Measurements from ENCODE around the gene ALDH2.

GRCh38 chr12:111732786-111733185 is 33.9 kb upstream of the ALDH2 start:
- TF ChIP-seq, protein P1, sequence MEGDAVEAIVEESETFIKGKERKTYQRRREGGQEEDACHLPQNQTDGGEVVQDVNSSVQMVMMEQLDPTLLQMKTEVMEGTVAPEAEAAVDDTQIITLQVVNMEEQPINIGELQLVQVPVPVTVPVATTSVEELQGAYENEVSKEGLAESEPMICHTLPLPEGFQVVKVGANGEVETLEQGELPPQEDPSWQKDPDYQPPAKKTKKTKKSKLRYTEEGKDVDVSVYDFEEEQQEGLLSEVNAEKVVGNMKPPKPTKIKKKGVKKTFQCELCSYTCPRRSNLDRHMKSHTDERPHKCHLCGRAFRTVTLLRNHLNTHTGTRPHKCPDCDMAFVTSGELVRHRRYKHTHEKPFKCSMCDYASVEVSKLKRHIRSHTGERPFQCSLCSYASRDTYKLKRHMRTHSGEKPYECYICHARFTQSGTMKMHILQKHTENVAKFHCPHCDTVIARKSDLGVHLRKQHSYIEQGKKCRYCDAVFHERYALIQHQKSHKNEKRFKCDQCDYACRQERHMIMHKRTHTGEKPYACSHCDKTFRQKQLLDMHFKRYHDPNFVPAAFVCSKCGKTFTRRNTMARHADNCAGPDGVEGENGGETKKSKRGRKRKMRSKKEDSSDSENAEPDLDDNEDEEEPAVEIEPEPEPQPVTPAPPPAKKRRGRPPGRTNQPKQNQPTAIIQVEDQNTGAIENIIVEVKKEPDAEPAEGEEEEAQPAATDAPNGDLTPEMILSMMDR (IDR thresholded peaks at IDR 0.05), result no peak
- TF ChIP-seq POLR2AphosphoS5 (IDR thresholded peaks at IDR 0.05), result no peak
